HCT116 (cell line): ENCODE measurements around the gene CA12. TPM values are rescaled to one million over a fixed set of nuclear protein-coding genes. Genes with fewer than 3 reads are reported as not detected.
A peak's percentile ranks its signal among the peaks of the same experiment; 100 is the strongest.

Experiments
- ATAC-seq: fragments of 200-7000 bp; cut with Tn5 transposase; 2 replicates; pipeline ENCODE4 v1.9.1; 2020; ENCODE audit warnings: mild to moderate bottlenecking, moderate library complexity
- BruUV-seq: library from RNA; stranded (reverse); fragments of 400-500 nt; replicated peaks from 2 replicates; lab custom pipeline; 2021; lab: Mats Ljungman, UMichigan
- CTCF ChIA-PET: fragments of 300-600 bp; sonication (Branson Sonifier 250); formaldehyde crosslinking; loops from one replicate; lab custom pipeline; 2021; ENCODE audit warnings: antibody characterized with exemption; lab: Charles Lee
- POLR2A ChIA-PET: fragments of 300-600, 350-600 bp; sonication (Branson Sonifier 250); formaldehyde crosslinking; loops from one replicate; lab custom pipeline; 2021; ENCODE audit warnings: antibody characterized with exemption; lab: Charles Lee
- RAD21 ChIA-PET, 2 experiments: fragments of 300-600 bp; sonication (Branson Sonifier 250); formaldehyde crosslinking; loops; one replicate each; lab custom pipeline; 2023; ENCODE audit warnings: low total read pairs in 2 of 2; ENCODE audit not compliant: uncharacterized antibody in 2 of 2, unreplicated experiment in 2 of 2, low non-redundant PET in 1 of 2; lab: Charles Lee
- DNase-seq: peaks from one replicate; pipeline ENCODE4 v3.0.0-alpha.2; 2010; ENCODE audit warnings: low read depth, low spot score
- H2AFZ ChIP-seq: fragments of 200-600 bp; shearing (Covaris generic), sonication (generic); 2 replicates; pipeline ENCODE4 v1.6.1; 2017; ENCODE audit warnings: low read depth, mixed run types, mixed read lengths, antibody characterized with exemption, low read length; ENCODE audit not compliant: poor library complexity, severe bottlenecking
- H3K27ac ChIP-seq: 2 replicates; pipeline ENCODE4 v1.5.1; 2012; ENCODE audit warnings: low read depth, low read length
- H3K27me3 ChIP-seq: fragments of 200-600 bp; sonication (generic); 2 replicates; pipeline ENCODE4 v1.6.1; 2016; ENCODE audit warnings: mixed run types, low read length, mixed read lengths; ENCODE audit not compliant: insufficient read depth
- H3K36me3 ChIP-seq, 2 experiments: fragments of 200-500 bp in 1 of 2; fragments of 200-600 bp in 1 of 2; sonication (Bioruptor generic) in 1 of 2; sonication (generic) in 1 of 2; 2 replicates each; pipeline versions ENCODE4 v1.5.1 to v1.6.1; 2014 to 2016; ENCODE audit warnings: low read length in 2 of 2, inconsistent platforms in 1 of 2, mixed read lengths in 1 of 2, mixed run types in 1 of 2; ENCODE audit not compliant: insufficient read depth in 2 of 2, control insufficient read depth in 1 of 2
- H3K4me1 ChIP-seq, 2 experiments: fragments of 200-600 bp in 1 of 2; sonication (generic) in 1 of 2; 2 replicates each; pipeline versions ENCODE4 v1.5.1 to v1.6.1; 2012 to 2017; ENCODE audit warnings: low read length in 2 of 2, inconsistent platforms in 1 of 2, mild to moderate bottlenecking in 1 of 2, mixed read lengths in 1 of 2, mixed run types in 1 of 2, moderate library complexity in 1 of 2; ENCODE audit not compliant: insufficient read depth in 2 of 2, control insufficient read depth in 1 of 2
- H3K4me2 ChIP-seq: fragments of 200-600 bp; sonication (generic); 2 replicates; pipeline ENCODE4 v1.6.1; 2017; ENCODE audit warnings: mixed run types, low read length, mixed read lengths
- H3K4me3 ChIP-seq, 2 experiments: fragments of 200-600 bp in 1 of 2; sonication (generic) in 1 of 2; replicated peaks in 1 of 2; 2 replicates each; pipeline ENCODE4 v1.5.1; 2011 to 2016; ENCODE audit warnings: low read length in 2 of 2, control low read depth in 1 of 2, low read depth in 1 of 2, mild to moderate bottlenecking in 1 of 2, mixed read lengths in 1 of 2, mixed run types in 1 of 2
- H3K79me2 ChIP-seq: fragments of 200-600 bp; sonication (generic); 2 replicates; pipeline ENCODE4 v1.6.1; 2017; ENCODE audit warnings: mild to moderate bottlenecking, mixed run types, low read length, moderate library complexity, mixed read lengths; ENCODE audit not compliant: insufficient read depth
- H3K9ac ChIP-seq: fragments of 200-600 bp; sonication (generic); 2 replicates; pipeline ENCODE4 v1.6.1; 2016; ENCODE audit warnings: low read length, mixed read lengths
- H3K9me2 ChIP-seq: fragments of 200-600 bp; sonication (generic), shearing (Covaris generic); 2 replicates; pipeline ENCODE4 v1.6.1; 2017; ENCODE audit warnings: mixed run types, mild to moderate bottlenecking, moderate library complexity; ENCODE audit not compliant: insufficient read depth
- H3K9me3 ChIP-seq, 2 experiments: fragments of 200-500 bp in 1 of 2; fragments of 200-600 bp in 1 of 2; sonication (Bioruptor generic) in 1 of 2; sonication (generic) in 1 of 2; 2 replicates each; pipeline ENCODE4 v1.6.1; 2014 to 2017; ENCODE audit warnings: low read length in 2 of 2, mixed read lengths in 2 of 2, inconsistent platforms in 1 of 2, low read depth in 1 of 2, mild to moderate bottlenecking in 1 of 2, mixed run types in 1 of 2, moderate library complexity in 1 of 2; ENCODE audit not compliant: control insufficient read depth in 1 of 2, insufficient read depth in 1 of 2
- H4K20me1 ChIP-seq: fragments of 200-600 bp; sonication (generic), shearing (Covaris generic); 2 replicates; pipeline ENCODE4 v1.6.1; 2017; ENCODE audit warnings: mixed run types, mild to moderate bottlenecking, moderate library complexity; ENCODE audit not compliant: insufficient read depth
- CEBPB ChIP-seq: IDR thresholded peaks from 2 replicates; pipeline ENCODE4 v1.6.1; 2012; ENCODE audit warnings: low read depth
- EZH2 ChIP-seq: fragments of 200-600 bp; sonication (generic); IDR thresholded peaks from 2 replicates; pipeline ENCODE4 v1.6.1; 2017; ENCODE audit warnings: antibody characterized with exemption, mixed run types
- FOSL1 ChIP-seq: IDR thresholded peaks from 2 replicates; pipeline ENCODE4 v1.6.1; 2012; ENCODE audit warnings: low read depth
- POLR2A ChIP-seq: IDR thresholded peaks from 2 replicates; pipeline ENCODE4 v1.7.0; 2011; ENCODE audit warnings: borderline replicate concordance; ENCODE audit not compliant: insufficient read depth, insufficient read length; ENCODE audit errors: extremely low read depth
- POLR2AphosphoS5 ChIP-seq: IDR thresholded peaks from 2 replicates; pipeline ENCODE4 v1.6.1; 2011; ENCODE audit warnings: mild to moderate bottlenecking, low read depth, low read length, moderate library complexity
- RAD21 ChIP-seq: IDR thresholded peaks from 2 replicates; pipeline ENCODE4 v1.6.1; 2012; ENCODE audit warnings: low read depth, mild to moderate bottlenecking
- SIN3A ChIP-seq: IDR thresholded peaks from 2 replicates; pipeline ENCODE4 v1.6.1; 2012; ENCODE audit warnings: low read depth
- SP1 ChIP-seq: IDR thresholded peaks from 2 replicates; pipeline ENCODE4 v1.6.1; 2012; ENCODE audit warnings: low read depth
- ZFX ChIP-seq: fragments of 450-650 bp; IDR thresholded peaks from 2 replicates; pipeline ENCODE4 v1.6.1; 2017
- ZNF274 ChIP-seq: fragments of 200-500 bp; sonication (Bioruptor generic); IDR thresholded peaks from 2 replicates; pipeline ENCODE4 v1.6.1; 2014; ENCODE audit warnings: mild to moderate bottlenecking, low read depth, low read length, inconsistent platforms
- intact Hi-C: fragments of 100-400 bp; cut with micrococcal nuclease; formaldehyde crosslinking; loops from 2 replicates; pipeline ENCODE4 v1.10.0; 2022
- total RNA-seq: library from RNA; stranded (reverse); gene quantifications from one replicate; pipeline ENCODE4 v1.2.1, GENCODE V29; 2021; ENCODE audit not compliant: unreplicated experiment
- TF ChIP-seq, protein P1 (sequence below): IDR thresholded peaks from 2 replicates; pipeline ENCODE4 v1.6.1; 2011; ENCODE audit warnings: mild to moderate bottlenecking, low read length, moderate library complexity; ENCODE audit not compliant: insufficient replicate concordance; ENCODE audit errors: extremely low read depth
- TF ChIP-seq, protein P2 (sequence below), 3 experiments: fragments of 200-600 bp in 1 of 3; sonication (generic) in 1 of 3; IDR thresholded peaks in 2 of 3; conservative IDR thresholded peaks in 1 of 3; 2 replicates each; pipeline ENCODE4 v1.5.1; 2012 to 2017; ENCODE audit warnings: low read depth in 2 of 3, low read length in 2 of 3, antibody characterized with exemption in 1 of 3, borderline replicate concordance in 1 of 3, control low read depth in 1 of 3, mild to moderate bottlenecking in 1 of 3, mixed read lengths in 1 of 3, mixed run types in 1 of 3, moderate library complexity in 1 of 3; ENCODE audit not compliant: insufficient read depth in 1 of 3

CA12 gene
- total RNA-seq, 1 experiment from 2014 or later = 1.8 TPM

DNA sequence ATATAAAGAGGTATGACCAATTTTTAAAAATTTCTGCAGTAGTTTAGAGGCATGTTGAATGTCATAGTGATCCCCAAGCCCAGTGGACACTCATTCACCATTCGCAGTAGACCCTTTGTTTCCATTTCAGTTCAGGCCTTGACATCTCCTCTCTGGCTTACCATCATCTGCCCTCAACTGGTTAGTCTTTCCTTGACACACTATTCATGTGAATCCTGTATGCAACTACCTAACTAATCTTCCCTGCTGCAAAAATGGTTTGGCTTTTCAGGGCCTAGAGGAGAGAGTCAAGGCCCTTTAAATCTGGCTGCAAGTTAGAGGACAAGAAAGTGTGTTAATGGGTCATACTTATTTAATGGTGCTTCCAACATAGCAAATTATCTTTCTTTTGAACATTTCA is 93.3 kb downstream of the CA12 start:
- DNase-seq (no peak), ATAC-seq (no peak)
- Histone ChIP-seq H3K9me3 (no peaks in the 10 kb centered on the region), H3K9me2 (no peaks in the 10 kb centered on the region), H4K20me1 (no peaks in the 10 kb centered on the region), H3K27me3 (no peaks in the 10 kb centered on the region), H3K4me1 (peaks cover 0 to 7% of the 10 kb centered on the region in 2 experiments; a peak in 2 of 4 replicates), H3K79me2 (no peaks in the 10 kb centered on the region), H3K36me3 (no peaks in the 10 kb centered on the region), H3K9ac (no peak overlapping the region), H2AFZ (no peak overlapping the region), H3K4me3 (no peak overlapping the region), H3K27ac (no peak overlapping the region), H3K4me2 (peak overlapping the region; percentile 28; the same call in 1 of the 2 replicates)
- ChIA-PET RAD21 (no interaction called here), CTCF (interaction anchor here (1.0 to 3.3 kb wide), 2 partner anchors 114 to 179 kb away, joined by 7 to 26 read pairs; no protein-coding TSS in a partner anchor), POLR2A (no interaction called here)
- intact Hi-C loops = loop anchor here (1.0 to 5.0 kb wide), 4 partner anchors 115 to 780 kb away; partner anchors contain the start of gene FBXL22
- TF ChIP-seq POLR2AphosphoS5 = no peak
- TF ChIP-seq ZFX = no peak
- TF ChIP-seq ZNF274 = no peak
- no peak for TF ChIP-seq EZH2
- no peak for TF ChIP-seq SIN3A
- no peak for TF ChIP-seq SP1
- TF ChIP-seq FOSL1 = no peak
- no peak for TF ChIP-seq RAD21
- TF ChIP-seq, protein P1, sequence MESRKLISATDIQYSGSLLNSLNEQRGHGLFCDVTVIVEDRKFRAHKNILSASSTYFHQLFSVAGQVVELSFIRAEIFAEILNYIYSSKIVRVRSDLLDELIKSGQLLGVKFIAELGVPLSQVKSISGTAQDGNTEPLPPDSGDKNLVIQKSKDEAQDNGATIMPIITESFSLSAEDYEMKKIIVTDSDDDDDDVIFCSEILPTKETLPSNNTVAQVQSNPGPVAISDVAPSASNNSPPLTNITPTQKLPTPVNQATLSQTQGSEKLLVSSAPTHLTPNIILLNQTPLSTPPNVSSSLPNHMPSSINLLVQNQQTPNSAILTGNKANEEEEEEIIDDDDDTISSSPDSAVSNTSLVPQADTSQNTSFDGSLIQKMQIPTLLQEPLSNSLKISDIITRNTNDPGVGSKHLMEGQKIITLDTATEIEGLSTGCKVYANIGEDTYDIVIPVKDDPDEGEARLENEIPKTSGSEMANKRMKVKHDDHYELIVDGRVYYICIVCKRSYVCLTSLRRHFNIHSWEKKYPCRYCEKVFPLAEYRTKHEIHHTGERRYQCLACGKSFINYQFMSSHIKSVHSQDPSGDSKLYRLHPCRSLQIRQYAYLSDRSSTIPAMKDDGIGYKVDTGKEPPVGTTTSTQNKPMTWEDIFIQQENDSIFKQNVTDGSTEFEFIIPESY = no peak
- TF ChIP-seq CEBPB = no peak
- TF ChIP-seq, protein P2, sequence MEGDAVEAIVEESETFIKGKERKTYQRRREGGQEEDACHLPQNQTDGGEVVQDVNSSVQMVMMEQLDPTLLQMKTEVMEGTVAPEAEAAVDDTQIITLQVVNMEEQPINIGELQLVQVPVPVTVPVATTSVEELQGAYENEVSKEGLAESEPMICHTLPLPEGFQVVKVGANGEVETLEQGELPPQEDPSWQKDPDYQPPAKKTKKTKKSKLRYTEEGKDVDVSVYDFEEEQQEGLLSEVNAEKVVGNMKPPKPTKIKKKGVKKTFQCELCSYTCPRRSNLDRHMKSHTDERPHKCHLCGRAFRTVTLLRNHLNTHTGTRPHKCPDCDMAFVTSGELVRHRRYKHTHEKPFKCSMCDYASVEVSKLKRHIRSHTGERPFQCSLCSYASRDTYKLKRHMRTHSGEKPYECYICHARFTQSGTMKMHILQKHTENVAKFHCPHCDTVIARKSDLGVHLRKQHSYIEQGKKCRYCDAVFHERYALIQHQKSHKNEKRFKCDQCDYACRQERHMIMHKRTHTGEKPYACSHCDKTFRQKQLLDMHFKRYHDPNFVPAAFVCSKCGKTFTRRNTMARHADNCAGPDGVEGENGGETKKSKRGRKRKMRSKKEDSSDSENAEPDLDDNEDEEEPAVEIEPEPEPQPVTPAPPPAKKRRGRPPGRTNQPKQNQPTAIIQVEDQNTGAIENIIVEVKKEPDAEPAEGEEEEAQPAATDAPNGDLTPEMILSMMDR (IDR thresholded peaks at IDR 0.05 in 2 of 3, conservative IDR thresholded peaks at IDR 0.05 in 1 of 3; ENCODE audit: borderline replicate concordance in 1 of 3, insufficient read depth in 1 of 3, low read depth in 2 of 3, low read length in 2 of 3) = no peak
- no peak for TF ChIP-seq POLR2A
- no TSS peak for BruUV-seq
